GM12892 (cell line): ENCODE measurements around the gene TNFRSF1B.

Source experiments
- DNase-seq: peaks from one replicate; pipeline ENCODE4 v3.0.0; 2011; ENCODE audit not compliant: insufficient read length
- FAIRE-seq: peaks from 2 replicates; lab custom pipeline; 2011; peaks lifted over from hg19 to GRCh38; lab: Jason Lieb, UNC
- POLR2A ChIP-seq: IDR thresholded peaks from 2 replicates; pipeline ENCODE4 v1.6.1; 2011; ENCODE audit warnings: low read depth, low read length, control low read depth
- POLR2AphosphoS5 ChIP-seq: IDR thresholded peaks from 2 replicates; pipeline ENCODE4 v1.6.1; 2011; ENCODE audit warnings: low read depth, low read length, control low read depth
- TAF1 ChIP-seq: IDR thresholded peaks from 2 replicates; pipeline ENCODE4 v1.6.1; 2011; ENCODE audit warnings: low read depth, mild to moderate bottlenecking, control low read depth, low read length, borderline replicate concordance

TNFRSF1B gene

DNA sequence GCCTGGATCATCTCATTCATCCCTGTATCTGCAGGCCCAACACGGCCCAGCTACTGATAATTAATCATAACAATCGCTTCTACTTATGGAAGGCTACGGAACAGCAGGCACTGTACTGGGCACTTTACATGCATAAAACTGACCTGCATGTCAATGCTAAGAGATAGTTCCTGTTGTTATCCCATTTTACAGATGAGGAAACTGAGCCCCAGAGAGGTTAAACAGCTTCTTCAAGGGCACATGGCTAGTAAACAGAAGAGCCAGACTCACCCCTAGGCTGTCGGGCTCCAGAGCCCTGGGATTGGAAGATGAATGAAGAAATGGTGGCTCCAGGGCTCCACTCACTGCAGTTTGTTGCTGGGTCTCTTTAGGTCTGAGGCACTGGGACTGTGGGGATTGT is 35.8 kb downstream of the TNFRSF1B start:
- no peak for DNase-seq
- TF ChIP-seq TAF1 (no peak), POLR2AphosphoS5 (no peak), POLR2A (no peak)
- no peak for FAIRE-seq

DNA sequence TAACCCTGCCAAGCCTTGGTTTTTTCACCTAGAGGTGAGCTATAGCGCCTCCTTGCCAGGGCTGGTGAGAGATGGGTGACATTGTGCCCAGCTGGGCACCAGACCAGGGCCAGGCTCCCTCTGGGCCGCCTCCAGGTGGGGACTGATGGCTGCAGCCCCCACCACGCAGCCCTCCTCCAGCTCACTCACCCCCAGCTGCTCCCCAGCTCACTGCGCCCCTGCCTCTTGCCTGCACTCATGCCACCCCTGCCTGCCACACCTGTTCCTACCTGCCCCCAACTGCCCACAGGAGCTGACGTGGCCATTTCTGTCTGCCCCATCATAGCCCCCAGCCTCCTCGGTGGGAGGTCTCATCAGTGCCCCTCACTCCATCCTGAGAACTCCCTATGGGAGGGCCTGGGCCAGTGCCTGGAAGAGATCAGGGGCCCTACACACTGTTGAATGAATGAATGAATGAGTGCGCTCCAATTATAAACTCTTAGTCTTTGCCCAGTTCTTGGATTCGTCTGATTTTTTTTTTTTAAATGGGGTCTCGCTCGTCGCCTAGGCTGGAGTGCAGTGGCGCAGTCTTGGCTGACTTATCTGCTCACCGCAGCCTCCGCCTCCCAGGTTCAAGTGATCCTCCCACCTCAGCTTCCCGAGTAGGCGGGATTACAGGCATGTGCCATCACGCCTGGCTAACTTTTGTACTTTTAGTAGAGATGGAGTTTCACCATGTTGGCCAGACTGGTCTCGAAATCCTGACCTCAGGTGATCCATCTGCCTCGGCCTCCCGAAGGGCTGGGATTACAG is 36.6 kb downstream of the TNFRSF1B start:
- no peak for DNase-seq
- FAIRE-seq = no peak
- TF ChIP-seq POLR2A (no peak), POLR2AphosphoS5 (no peak), TAF1 (no peak)

DNA sequence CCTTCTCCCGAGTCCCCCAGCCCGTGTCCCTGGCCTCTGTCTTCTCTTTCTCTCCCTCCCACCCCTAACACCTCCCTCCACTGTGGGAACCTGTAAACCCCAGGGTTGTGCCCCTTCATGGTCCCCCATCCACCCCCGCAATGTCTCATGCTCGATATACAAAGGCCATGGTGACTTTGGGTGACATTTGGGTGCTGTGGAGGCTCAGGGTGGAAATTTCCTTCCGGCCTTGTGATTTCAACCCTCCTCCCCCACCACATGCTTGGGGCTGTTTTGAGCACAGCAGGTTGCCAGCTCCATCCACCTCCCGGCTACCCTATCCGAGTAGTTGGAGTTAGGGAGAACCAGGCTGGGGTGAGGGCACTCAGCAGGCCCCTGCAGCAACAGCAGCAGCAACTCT is 37.3 kb downstream of the TNFRSF1B start:
- TF ChIP-seq POLR2AphosphoS5 = no peak
- no peak for TF ChIP-seq TAF1
- no peak for TF ChIP-seq POLR2A
- no peak for DNase-seq
- peak; percentile 88 for FAIRE-seq

DNA sequence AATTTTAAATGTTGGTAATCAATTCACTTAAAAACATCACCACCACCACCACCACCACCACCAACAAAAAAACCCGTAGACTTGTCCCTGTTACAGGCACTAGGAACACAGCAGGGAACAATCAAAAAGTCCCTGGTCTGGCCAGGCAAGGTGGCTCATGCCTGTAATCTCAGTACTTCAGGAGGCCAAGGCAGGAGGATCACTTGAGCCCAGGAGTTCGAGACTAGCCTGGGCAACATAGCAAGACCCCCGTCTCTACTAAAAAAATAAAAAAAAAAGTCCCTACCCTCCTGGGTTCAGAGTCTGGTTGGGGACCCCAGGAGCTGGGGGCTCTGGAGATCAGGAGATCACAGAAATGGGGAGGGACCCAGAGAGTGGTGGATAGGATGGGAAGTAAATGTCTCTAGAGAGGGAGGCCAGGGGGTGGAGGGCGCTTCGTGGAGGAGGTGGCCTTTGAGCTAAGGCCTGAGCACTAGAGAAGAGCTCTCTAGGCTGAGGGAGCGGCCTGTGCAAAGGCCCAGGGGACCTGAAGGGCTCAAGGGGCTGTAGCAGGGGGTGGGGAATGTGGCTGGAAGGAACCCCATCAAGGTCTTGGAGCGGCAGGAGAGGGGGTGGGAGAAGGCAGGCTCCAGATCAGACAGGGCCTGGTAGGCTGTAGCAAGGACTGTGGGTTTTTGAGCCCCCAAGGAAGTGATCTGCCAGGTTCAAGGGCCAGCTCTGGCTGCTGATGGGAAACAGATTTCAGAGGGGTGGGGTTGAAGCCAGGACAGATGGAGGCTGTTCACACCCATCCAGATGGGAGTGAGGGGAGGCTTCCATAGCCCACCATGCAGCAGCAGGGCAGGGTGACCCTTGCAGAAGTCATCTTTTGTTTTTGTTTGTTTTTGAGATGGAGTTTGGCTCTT is 38.2 kb downstream of the TNFRSF1B start:
- TF ChIP-seq TAF1 (no peak), POLR2A (no peak), POLR2AphosphoS5 (no peak)

DNA sequence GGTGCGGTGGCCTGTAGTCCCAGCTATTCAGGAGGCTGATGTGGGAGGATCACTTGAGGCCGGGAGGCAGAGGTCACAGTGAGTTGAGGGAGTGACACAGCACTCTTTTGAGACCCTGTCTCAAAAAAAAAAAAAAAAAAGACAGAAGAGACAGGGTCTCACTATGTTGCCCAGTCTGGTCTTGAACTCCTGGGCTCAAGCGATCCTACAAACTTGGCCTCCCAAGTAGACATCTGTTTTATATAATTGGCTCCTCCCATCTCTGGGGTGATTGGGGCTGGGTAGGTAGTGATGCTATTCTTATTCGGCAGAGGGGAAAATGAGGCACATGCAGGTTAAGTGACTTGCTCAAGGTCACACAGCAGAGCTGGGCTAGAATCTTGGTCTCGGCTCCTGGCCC is 39.4 kb downstream of the TNFRSF1B start:
- TF ChIP-seq POLR2AphosphoS5 (no peak), TAF1 (no peak), POLR2A (no peak)
- FAIRE-seq = no peak
- DNase-seq = no peak

More for the DNA sequence above, 38.2 kb downstream of the TNFRSF1B start:
- FAIRE-seq = no peak
- no peak for DNase-seq

DNA sequence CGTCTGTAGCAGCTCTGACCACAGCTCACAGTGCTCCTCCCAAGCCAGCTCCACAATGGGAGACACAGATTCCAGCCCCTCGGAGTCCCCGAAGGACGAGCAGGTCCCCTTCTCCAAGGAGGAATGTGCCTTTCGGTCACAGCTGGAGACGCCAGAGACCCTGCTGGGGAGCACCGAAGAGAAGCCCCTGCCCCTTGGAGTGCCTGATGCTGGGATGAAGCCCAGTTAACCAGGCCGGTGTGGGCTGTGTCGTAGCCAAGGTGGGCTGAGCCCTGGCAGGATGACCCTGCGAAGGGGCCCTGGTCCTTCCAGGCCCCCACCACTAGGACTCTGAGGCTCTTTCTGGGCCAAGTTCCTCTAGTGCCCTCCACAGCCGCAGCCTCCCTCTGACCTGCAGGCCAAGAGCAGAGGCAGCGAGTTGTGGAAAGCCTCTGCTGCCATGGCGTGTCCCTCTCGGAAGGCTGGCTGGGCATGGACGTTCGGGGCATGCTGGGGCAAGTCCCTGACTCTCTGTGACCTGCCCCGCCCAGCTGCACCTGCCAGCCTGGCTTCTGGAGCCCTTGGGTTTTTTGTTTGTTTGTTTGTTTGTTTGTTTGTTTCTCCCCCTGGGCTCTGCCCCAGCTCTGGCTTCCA is 40.1 kb downstream of the TNFRSF1B start:
- FAIRE-seq (no peak), DNase-seq (no peak)
- no peak for TF ChIP-seq POLR2A
- TF ChIP-seq POLR2AphosphoS5 = no peak
- no peak for TF ChIP-seq TAF1

DNA sequence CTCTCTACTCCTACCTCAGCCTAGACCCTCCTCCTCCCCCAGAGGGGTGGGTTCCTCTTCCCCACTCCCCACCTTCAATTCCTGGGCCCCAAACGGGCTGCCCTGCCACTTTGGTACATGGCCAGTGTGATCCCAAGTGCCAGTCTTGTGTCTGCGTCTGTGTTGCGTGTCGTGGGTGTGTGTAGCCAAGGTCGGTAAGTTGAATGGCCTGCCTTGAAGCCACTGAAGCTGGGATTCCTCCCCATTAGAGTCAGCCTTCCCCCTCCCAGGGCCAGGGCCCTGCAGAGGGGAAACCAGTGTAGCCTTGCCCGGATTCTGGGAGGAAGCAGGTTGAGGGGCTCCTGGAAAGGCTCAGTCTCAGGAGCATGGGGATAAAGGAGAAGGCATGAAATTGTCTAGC is 41.5 kb downstream of the TNFRSF1B start:
- no peak for FAIRE-seq
- TF ChIP-seq POLR2AphosphoS5 = no peak
- no peak for TF ChIP-seq POLR2A
- no peak for TF ChIP-seq TAF1
- no peak for DNase-seq

DNA sequence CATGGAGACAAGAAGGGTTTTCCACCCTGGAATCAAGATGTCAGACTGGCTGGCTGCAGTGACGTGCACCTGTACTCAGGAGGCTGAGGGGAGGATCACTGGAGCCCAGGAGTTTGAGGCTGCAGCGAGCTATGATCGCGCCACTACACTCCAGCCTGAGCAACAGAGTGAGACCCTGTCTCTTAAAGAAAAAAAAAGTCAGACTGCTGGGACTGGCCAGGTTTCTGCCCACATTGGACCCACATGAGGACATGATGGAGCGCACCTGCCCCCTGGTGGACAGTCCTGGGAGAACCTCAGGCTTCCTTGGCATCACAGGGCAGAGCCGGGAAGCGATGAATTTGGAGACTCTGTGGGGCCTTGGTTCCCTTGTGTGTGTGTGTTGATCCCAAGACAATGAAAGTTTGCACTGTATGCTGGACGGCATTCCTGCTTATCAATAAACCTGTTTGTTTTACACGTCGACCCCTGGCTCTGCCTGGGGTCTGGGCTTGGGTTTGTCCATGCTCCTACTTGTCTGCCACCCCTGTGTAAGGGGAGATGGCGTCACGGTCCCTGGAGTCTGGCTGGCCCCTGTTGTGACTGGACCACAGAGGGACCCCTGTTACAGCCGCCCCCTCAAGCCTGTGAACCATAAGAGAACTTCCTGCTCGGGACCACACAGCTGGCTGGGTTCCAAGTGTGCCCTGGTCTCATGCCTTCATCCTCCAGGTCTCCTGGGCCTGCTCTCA is 42.1 kb downstream of the TNFRSF1B start:
- TF ChIP-seq POLR2A = no peak; the same call in 1 of the 2 replicates
- TF ChIP-seq TAF1 = no peak
- no peak; the same call in 1 of the 2 replicates for TF ChIP-seq POLR2AphosphoS5
- DNase-seq = peak; percentile 77
- FAIRE-seq = peak; percentile 93

DNA sequence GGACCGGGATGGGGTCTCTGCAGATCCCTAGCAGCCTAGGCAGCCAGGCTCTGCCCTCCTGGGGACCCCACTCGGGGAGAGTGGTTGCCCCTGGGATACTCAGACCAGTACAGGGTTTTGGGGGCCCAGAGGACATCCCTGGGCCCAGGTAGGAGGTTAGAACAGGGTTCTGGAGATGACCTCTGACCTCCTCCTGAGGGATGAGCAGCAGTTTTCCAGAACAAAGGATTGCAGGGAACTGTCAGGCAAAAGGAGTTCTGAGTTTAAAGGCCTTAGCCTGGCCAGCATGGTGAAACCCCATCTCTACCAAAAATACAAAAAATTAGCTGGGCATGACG is 42.7 kb downstream of the TNFRSF1B start:
- FAIRE-seq = no peak
- no peak for DNase-seq
- TF ChIP-seq POLR2AphosphoS5 (no peak), TAF1 (no peak), POLR2A (no peak)

DNA sequence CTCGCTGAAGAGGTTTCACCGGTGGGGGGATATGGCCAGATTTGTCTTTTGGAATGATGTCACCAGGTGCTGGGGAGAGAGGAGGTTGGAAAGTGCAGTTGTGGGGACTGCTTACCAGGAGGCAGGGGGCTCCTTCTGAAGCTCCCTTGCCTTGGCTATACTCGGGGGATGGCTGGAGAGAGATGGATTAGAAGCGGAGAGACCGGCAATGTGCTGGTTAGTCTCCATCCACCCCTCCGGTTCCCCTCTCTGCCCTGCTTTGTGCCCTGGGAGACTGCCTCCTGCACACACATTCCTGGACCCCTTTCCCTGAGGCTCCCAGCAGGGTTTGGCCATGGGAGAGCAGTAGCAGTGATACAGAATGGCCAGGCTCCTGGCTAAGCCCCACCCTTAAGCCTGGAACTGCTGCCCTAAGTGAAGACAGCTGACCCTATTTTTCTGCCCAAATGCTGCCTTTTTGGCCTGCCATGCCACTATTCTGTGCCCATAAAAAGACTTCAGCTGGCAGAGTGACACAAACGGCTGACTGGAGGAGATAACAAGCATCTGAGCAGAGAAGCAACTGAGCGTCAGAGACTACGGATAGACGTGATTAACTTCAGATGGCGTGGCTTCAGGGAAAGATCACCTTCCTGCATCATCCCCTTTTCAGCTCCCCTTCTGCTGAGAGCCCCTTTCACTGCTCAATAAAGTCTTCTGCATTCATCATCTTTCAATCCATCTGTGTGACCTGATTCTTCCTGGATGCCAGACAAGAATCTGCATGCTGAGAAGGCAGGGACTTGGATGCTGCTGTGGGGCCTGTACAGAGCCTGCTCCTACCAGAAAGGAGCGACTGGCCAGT is 48.5 kb downstream of the TNFRSF1B start:
- TF ChIP-seq POLR2A (no peak), POLR2AphosphoS5 (no peak), TAF1 (no peak)
- FAIRE-seq (no peak), DNase-seq (no peak)
